Ascending aorta (tissue), 2 donors: Measurements from ENCODE around the gene EDC3. TPM values are rescaled to one million over a fixed set of nuclear protein-coding genes. Genes with fewer than 3 reads are reported as not detected.

ENCODE experiments used
- DNase-seq, 2 donors: peaks; one replicate each; pipeline ENCODE4 v3.0.0-alpha.2; 2019; ENCODE audit warnings: low spot score in 2 of 2
- H3K27ac ChIP-seq, 2 donors: fragments of 200-600 bp; sonication (generic); one replicate each; pipeline ENCODE4 v1.5.1; 2016 to 2017; ENCODE audit warnings: mild to moderate bottlenecking in 1 of 2
- H3K27me3 ChIP-seq: fragments of 200-600 bp; sonication (generic); one replicate; pipeline ENCODE4 v1.5.1; 2017
- H3K36me3 ChIP-seq, 2 donors: fragments of 200-600 bp; sonication (generic); one replicate each; pipeline ENCODE4 v1.5.1; 2016
- H3K4me1 ChIP-seq, 2 donors: fragments of 200-600 bp; sonication (generic); one replicate each; pipeline ENCODE4 v1.5.1; 2016 to 2017; ENCODE audit warnings: mild to moderate bottlenecking in 1 of 2
- H3K4me3 ChIP-seq, 2 donors: fragments of 200-600 bp; sonication (generic); one replicate each; pipeline ENCODE4 v1.5.1; 2016 to 2017; ENCODE audit warnings: mild to moderate bottlenecking in 1 of 2
- H3K9me3 ChIP-seq, 2 donors: fragments of 200-600 bp; sonication (generic); one replicate each; pipeline ENCODE4 v1.5.1; 2016
- CTCF ChIP-seq, 3 experiments: fragments of 200-600 bp in 2 of 3; fragments of 450-650 bp in 1 of 3; sonication (generic) in 2 of 3; IDR thresholded peaks; one replicate each; pipeline ENCODE4 v1.5.1; 2016 to 2019; ENCODE audit warnings: antibody characterized with exemption in 3 of 3, mild to moderate bottlenecking in 1 of 3, moderate library complexity in 1 of 3
- intact Hi-C: fragments of 100-400 bp; cut with DNase I; formaldehyde crosslinking; loops from one replicate; pipeline ENCODE4 v1.15.1; 2023
- total RNA-seq: library from RNA; depleted of rRNA; stranded (reverse); fragments of >200 nt; gene quantifications from one replicate; pipeline ENCODE4 v1.1.0, GENCODE V29; 2016

The EDC3 gene
- total RNA-seq, 1 donor from 2014 or later, result 8.8 TPM

DNA sequence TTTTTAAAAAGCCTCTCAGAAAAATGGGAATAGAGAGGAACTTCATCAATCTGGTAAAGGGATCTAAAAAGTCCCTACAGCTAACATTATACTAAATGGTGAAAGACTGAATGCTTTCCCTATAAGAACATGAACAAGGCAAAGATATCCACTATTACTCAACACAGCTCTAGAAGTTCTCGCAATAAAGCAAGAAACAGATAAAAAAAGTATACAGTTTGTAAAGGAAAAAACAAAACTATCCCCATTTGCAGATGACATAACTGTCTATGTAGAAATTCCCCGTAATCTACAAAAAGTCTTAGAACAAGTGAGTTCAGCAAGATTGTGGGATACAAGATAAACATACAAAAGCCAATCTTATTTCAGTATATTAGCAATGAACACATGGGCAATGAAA is 15.4 kb downstream of the EDC3 start:
- no peaks in the 10 kb centered on the region for H3K27me3 ChIP-seq
- H3K36me3 ChIP-seq, result peaks cover 0 to 14% of the 10 kb centered on the region in 2 donors
- no peaks in the 10 kb centered on the region for H3K4me1 ChIP-seq
- no peak for DNase-seq
- TF ChIP-seq CTCF (IDR thresholded peaks at IDR 0.05), result no peak
- no peak overlapping the region for H3K27ac ChIP-seq
- H3K9me3 ChIP-seq, result peaks cover 0 to 10% of the 10 kb centered on the region in 2 donors
- intact Hi-C loops, result no loop called here
- no peak overlapping the region for H3K4me3 ChIP-seq

DNA sequence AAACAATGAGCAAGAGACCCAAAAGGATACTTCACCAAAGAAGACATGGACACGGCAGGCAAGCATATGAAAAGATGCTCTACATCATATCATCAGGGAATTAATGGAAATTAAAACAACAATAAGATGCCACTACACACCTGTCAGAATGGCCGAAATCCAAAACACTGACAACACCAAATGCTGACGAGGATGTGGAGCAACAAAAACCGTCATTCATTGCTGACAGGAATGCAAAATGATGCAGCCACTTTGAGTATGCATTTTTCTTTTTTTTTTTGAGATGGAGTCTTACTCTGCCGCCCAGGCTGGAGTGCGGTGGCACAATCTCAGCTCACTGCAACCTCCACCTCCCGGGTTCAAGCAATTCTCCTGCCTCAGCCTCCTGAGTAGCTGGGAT is 19.0 kb downstream of the EDC3 start:
- Histone ChIP-seq H3K4me1 (no peaks in the 10 kb centered on the region), H3K27me3 (no peaks in the 10 kb centered on the region), H3K4me3 (no peak overlapping the region), H3K9me3 (no peaks in the 10 kb centered on the region), H3K36me3 (peaks cover 12 to 20% of the 10 kb centered on the region in 2 donors), H3K27ac (no peak overlapping the region)
- no peak for DNase-seq
- TF ChIP-seq CTCF (IDR thresholded peaks at IDR 0.05), result no peak
- intact Hi-C loops, result no loop called here

DNA sequence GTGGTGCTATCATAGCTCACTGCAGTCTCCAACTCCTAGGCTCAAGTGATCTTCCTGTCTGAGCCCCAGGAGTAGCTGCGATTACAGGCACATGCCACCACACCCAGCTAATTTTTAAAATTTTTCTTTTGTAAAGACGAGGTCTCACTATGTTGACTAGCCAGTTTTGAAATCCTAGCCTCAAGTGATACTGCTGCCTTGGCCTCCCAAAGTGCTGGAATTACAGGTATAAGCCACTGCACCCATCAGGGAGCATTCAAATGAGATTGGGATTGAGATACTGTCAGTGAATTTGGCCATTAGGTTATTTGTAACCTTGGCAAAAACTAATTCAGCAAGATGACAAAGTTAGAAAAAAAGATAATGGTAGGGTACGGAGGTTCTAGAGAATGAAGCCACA is 21.7 kb downstream of the EDC3 start:
- no peaks in the 10 kb centered on the region for H3K4me1 ChIP-seq
- no peak for DNase-seq
- no peaks in the 10 kb centered on the region for H3K27me3 ChIP-seq
- peaks cover 31 to 41% of the 10 kb centered on the region in 2 donors for H3K36me3 ChIP-seq
- no peak for TF ChIP-seq CTCF (IDR thresholded peaks at IDR 0.05)
- no peak overlapping the region for H3K27ac ChIP-seq
- no peak overlapping the region for H3K4me3 ChIP-seq
- H3K9me3 ChIP-seq, result no peaks in the 10 kb centered on the region
- intact Hi-C loops, result no loop called here

GRCh38 chr15:74669627-74670026 is 26.2 kb downstream of the EDC3 start:
- H3K27ac ChIP-seq, result no peak overlapping the region
- H3K27me3 ChIP-seq, result no peaks in the 10 kb centered on the region
- intact Hi-C loops, result no loop called here
- no peak for DNase-seq
- no peak overlapping the region for H3K4me3 ChIP-seq
- peaks cover 31 to 38% of the 10 kb centered on the region in 2 donors for H3K36me3 ChIP-seq
- no peaks in the 10 kb centered on the region for H3K9me3 ChIP-seq
- no peaks in the 10 kb centered on the region for H3K4me1 ChIP-seq
- TF ChIP-seq CTCF (IDR thresholded peaks at IDR 0.05), result no peak

- DNase-seq, result no peak
- H3K4me3 ChIP-seq, result no peak overlapping the region
- no peaks in the 10 kb centered on the region for H3K9me3 ChIP-seq
- H3K36me3 ChIP-seq, result peaks cover 25 to 30% of the 10 kb centered on the region in 2 donors
- TF ChIP-seq CTCF (IDR thresholded peaks at IDR 0.05), result no peak
- intact Hi-C loops, result no loop called here
- no peaks in the 10 kb centered on the region for H3K27me3 ChIP-seq
- peaks cover 2 to 6% of the 10 kb centered on the region in 2 donors for H3K4me1 ChIP-seq
- no peak overlapping the region for H3K27ac ChIP-seq
These were observed 27.8 kb downstream of the EDC3 start for GRCh38 chr15:74667975-74668374.

- Histone ChIP-seq H3K27ac (peak overlapping the region; percentile 31 to 34), H3K4me1 (peaks cover 6 to 9% of the 10 kb centered on the region in 2 donors), H3K36me3 (peaks cover 3 to 5% of the 10 kb centered on the region in 2 donors), H3K9me3 (no peaks in the 10 kb centered on the region), H3K4me3 (no peak overlapping the region), H3K27me3 (no peaks in the 10 kb centered on the region)
- intact Hi-C loops, result no loop called here
- TF ChIP-seq CTCF (IDR thresholded peaks at IDR 0.05), result no peak
- no peak for DNase-seq
These were observed 31.2 kb downstream of the EDC3 start for GRCh38 chr15:74664670-74665069.
